Spleen (tissue), 11 donors: ENCODE measurements around the gene TRIM54. TPM values are rescaled to one million over a fixed set of nuclear protein-coding genes. Genes with fewer than 3 reads are reported as not detected.

Experiments used
- DNase-seq: peaks from one replicate; pipeline ENCODE4 v3.0.0-alpha.2; 2020
- H3K27ac ChIP-seq, 8 donors: fragments of 200-600 bp; sonication (generic) in 7 of 8; 1 replicate in 4 of 8; 2 replicates in 4 of 8; pipeline versions ENCODE4 v1.5.0 to v1.8.0; 2016 to 2021; ENCODE audit warnings: inconsistent platforms in 4 of 8, mild to moderate bottlenecking in 4 of 8, moderate library complexity in 1 of 8
- H3K27me3 ChIP-seq, 7 donors: fragments of 200-600 bp; sonication (generic) in 6 of 7; replicated peaks in 1 of 7; 1 replicate in 4 of 7; 2 replicates in 3 of 7; pipeline versions ENCODE4 v1.5.0 to v1.8.0; 2016 to 2021; ENCODE audit warnings: inconsistent platforms in 3 of 7, mild to moderate bottlenecking in 1 of 7
- H3K36me3 ChIP-seq, 6 donors: fragments of 200-600 bp; sonication (generic) in 5 of 6; 1 replicate in 4 of 6; 2 replicates in 2 of 6; pipeline versions ENCODE4 v1.5.0 to v1.8.0; 2016 to 2021; ENCODE audit warnings: inconsistent platforms in 2 of 6
- H3K4me1 ChIP-seq, 6 donors: fragments of 200-600 bp; sonication (generic) in 5 of 6; 1 replicate in 3 of 6; 2 replicates in 3 of 6; pipeline versions ENCODE4 v1.5.0 to v1.8.0; 2016 to 2021; ENCODE audit warnings: inconsistent platforms in 3 of 6
- H3K4me3 ChIP-seq, 8 donors: fragments of 200-600 bp; sonication (generic) in 7 of 8; 1 replicate in 4 of 8; 2 replicates in 4 of 8; pipeline versions ENCODE4 v1.5.0 to v1.8.0; 2016 to 2021; ENCODE audit warnings: inconsistent platforms in 4 of 8, mild to moderate bottlenecking in 4 of 8, moderate library complexity in 2 of 8
- H3K9me3 ChIP-seq, 8 donors: fragments of 200-600 bp; sonication (generic) in 7 of 8; 1 replicate in 4 of 8; 2 replicates in 4 of 8; pipeline versions ENCODE4 v1.5.0 to v1.8.0; 2016 to 2021; ENCODE audit warnings: inconsistent platforms in 4 of 8
- CTCF ChIP-seq, 11 experiments: fragments of 200-600 bp in 7 of 11; fragments of 450-650 bp in 4 of 11; sonication (generic) in 4 of 11; IDR thresholded peaks in 8 of 11; conservative IDR thresholded peaks in 3 of 11; 1 replicate in 7 of 11; 2 replicates in 4 of 11; pipeline versions ENCODE4 v1.4.0 to v1.8.0; 2016 to 2021; ENCODE audit warnings: antibody characterized with exemption in 11 of 11, inconsistent platforms in 4 of 11, mild to moderate bottlenecking in 1 of 11
- POLR2A ChIP-seq, 3 donors: fragments of 450-650 bp; IDR thresholded peaks; one replicate each; pipeline ENCODE4 v1.5.1; 2017; ENCODE audit warnings: antibody characterized with exemption in 3 of 3, mild to moderate bottlenecking in 1 of 3
- POLR2AphosphoS5 ChIP-seq, 3 donors: sonication (generic); formaldehyde crosslinking; IDR thresholded peaks; one replicate each; pipeline ENCODE4 v1.5.1; 2017; ENCODE audit warnings: antibody characterized with exemption in 3 of 3
- WGBS, 5 donors: extraction: QIAGEN DNeasy Blood & Tissue Kit in 3 of 5; methylation state at CpG; one replicate each; pipeline versions ENCODE4 v1.1.5 to v1.1.7; 2013 to 2018; 5-methylcytosine and 5-hydroxymethylcytosine counted together
- intact Hi-C: fragments of 100-400 bp; cut with DNase I; formaldehyde crosslinking; loops from one replicate; pipeline ENCODE4 v1.15.0; 2023; ENCODE audit warnings: low total_unique reads
- polyA plus RNA-seq, 3 donors: library from polyadenylated mRNA; stranded (reverse); fragments of 200-250 nt; gene quantifications; one replicate each; pipeline ENCODE4 v1.2.1, GENCODE V29; 2013
- total RNA-seq, 7 donors: library from RNA; depleted of rRNA in 3 of 7; stranded (reverse); fragments of >200 nt in 3 of 7; fragmentation: NEBNext Ultra II Directional in 4 of 7; extraction: Animal tissue kit (Norgen Biotek cat#: 25700) in 4 of 7; gene quantifications; one replicate each; pipeline versions ENCODE4 v1.1.0 to v1.2.1, GENCODE V29; 2016 to 2021
- donor health status: healthy with polysubstance abuse.
- donor health status: DM: no; HTN: no; CAD: no; lungs with moderate emphysema.
- donor health status: DM: no; HTN: no; CAD: no.
- donor health status: Bipolar disorder and iron deficiency.
- donor health status: healthy.
- donor health status: DM: no; HTN: no; CAD: no.
- donor health status: DM: yes; HTN: yes; CAD: no.

TRIM54 gene
- total and polyA plus RNA-seq, 10 donors = 0.22 to 3.1 (median 0.49) TPM; not detected in 1

GRCh38 chr2:27323596-27324285 is 41.5 kb downstream of the TRIM54 start:
- TF ChIP-seq CTCF (IDR thresholded peaks at IDR 0.05 in 8 of 11, conservative IDR thresholded peaks at IDR 0.05 in 3 of 11) (no peak), POLR2A (IDR thresholded peaks at IDR 0.05) (no peak), POLR2AphosphoS5 (IDR thresholded peaks at IDR 0.05) (no peak)
- DNase-seq = no peak
- H3K36me3 ChIP-seq = peaks cover under 1 to 37% (median 30%) of the 10 kb centered on the region in 6 donors
- H3K27me3 ChIP-seq = no peaks in the 10 kb centered on the region
- peaks cover 9 to 30% (median 22%) of the 10 kb centered on the region in 6 donors for H3K4me1 ChIP-seq
- peak overlapping the region; percentile 88 to 97 (median 94) for H3K27ac ChIP-seq
- intact Hi-C loops = no loop called here
- 20 to 34% (median 26%) methylated on average over 5 of the region's 5 CpGs for WGBS, 5 donors
- H3K9me3 ChIP-seq = no peaks in the 10 kb centered on the region
- H3K4me3 ChIP-seq = peak overlapping the region; percentile 58 to 93 (median 74)

- intact Hi-C loops = no loop called here
- peaks cover 3 to 44% (median 39%) of the 10 kb centered on the region in 6 donors for H3K36me3 ChIP-seq
- no peak overlapping the region for H3K27ac ChIP-seq
- H3K27me3 ChIP-seq = no peaks in the 10 kb centered on the region
- peaks cover 9 to 30% (median 22%) of the 10 kb centered on the region in 6 donors for H3K4me1 ChIP-seq
- TF ChIP-seq POLR2AphosphoS5 (IDR thresholded peaks at IDR 0.05) (peak in 1 of 3 donors; percentile 7), CTCF (IDR thresholded peaks at IDR 0.05 in 8 of 11, conservative IDR thresholded peaks at IDR 0.05 in 3 of 11) (no peak)
- H3K9me3 ChIP-seq = no peaks in the 10 kb centered on the region
- no peak for DNase-seq
- no peak overlapping the region for H3K4me3 ChIP-seq
- WGBS, 5 donors = 62 to 83% (median 77%) methylated on average over 5 of the region's 5 CpGs
Measured at GRCh38 chr2:27324720-27325119, 42.5 kb downstream of the TRIM54 start.

GRCh38 chr2:27335311-27335710 is 53.1 kb downstream of the TRIM54 start:
- Histone ChIP-seq H3K4me1 (no peaks in the 10 kb centered on the region), H3K36me3 (peaks cover 7 to 100% (median 88%) of the 10 kb centered on the region in 6 donors), H3K4me3 (no peak overlapping the region), H3K27me3 (no peaks in the 10 kb centered on the region), H3K9me3 (no peaks in the 10 kb centered on the region), H3K27ac (no peak overlapping the region)
- intact Hi-C loops = no loop called here
- no peak for DNase-seq
- TF ChIP-seq CTCF (IDR thresholded peaks at IDR 0.05 in 8 of 11, conservative IDR thresholded peaks at IDR 0.05 in 3 of 11) = no peak
- TF ChIP-seq POLR2AphosphoS5 (IDR thresholded peaks at IDR 0.05) = no peak
- TF ChIP-seq POLR2A (IDR thresholded peaks at IDR 0.05) = no peak
- WGBS, 5 donors = 93 to 95% (median 94%) methylated on average over 3 of the region's 3 CpGs

DNA sequence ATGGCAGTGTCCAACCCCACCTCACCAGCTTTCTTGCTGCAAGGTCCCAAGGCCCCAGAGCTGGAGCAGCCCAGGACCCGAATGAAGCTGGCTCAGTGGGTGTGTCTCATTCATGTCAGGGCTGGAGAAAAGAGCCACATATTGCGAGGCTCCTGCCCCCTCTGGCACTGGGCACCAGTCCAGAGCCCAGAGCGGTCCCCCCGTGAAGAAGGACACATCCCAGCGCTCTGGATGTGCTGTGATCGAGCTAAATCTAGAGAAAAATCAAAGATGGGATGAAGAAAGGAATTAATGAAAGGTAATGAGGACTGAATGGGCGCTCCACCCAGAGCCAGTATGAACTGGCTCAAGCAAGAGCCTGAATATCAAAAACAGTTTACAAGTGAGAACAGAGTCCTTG is 53.9 kb downstream of the TRIM54 start:
- WGBS, 5 donors = 94 to 98% (median 97%) methylated on average over 7 of the region's 7 CpGs
- H3K27ac ChIP-seq = no peak overlapping the region
- H3K4me3 ChIP-seq = no peak overlapping the region
- H3K9me3 ChIP-seq = no peaks in the 10 kb centered on the region
- peaks cover 7 to 100% (median 89%) of the 10 kb centered on the region in 6 donors for H3K36me3 ChIP-seq
- no peaks in the 10 kb centered on the region for H3K4me1 ChIP-seq
- no peak for DNase-seq
- intact Hi-C loops = no loop called here
- TF ChIP-seq POLR2AphosphoS5 (IDR thresholded peaks at IDR 0.05) (no peak), POLR2A (IDR thresholded peaks at IDR 0.05) (no peak), CTCF (IDR thresholded peaks at IDR 0.05 in 8 of 11, conservative IDR thresholded peaks at IDR 0.05 in 3 of 11) (no peak)
- no peaks in the 10 kb centered on the region for H3K27me3 ChIP-seq
